Stimulated activated CD4-positive, alpha-beta T cell treated with anti-CD3 and anti-CD28 coated beads, Interleukin-12 subunit alpha, Interleukin-12 subunit beta, amount 100 ng/mL, for 24 hours (primary cell): ENCODE measurements around the gene TRIM24.

Experiments used
- DNase-seq, 2 experiments: peaks; one replicate each; pipeline ENCODE4 v3.0.0-alpha.2; 2020; ENCODE audit warnings: low read depth in 2 of 2

Gene TRIM24

GRCh38 chr7:138625084-138625848, 165.2 kb downstream of the TRIM24 start:
- DNase-seq, result no peak

GRCh38 chr7:138625849-138626230, 165.8 kb downstream of the TRIM24 start:
- no peak for DNase-seq

- DNase-seq, result no peak
These were observed 166.8 kb downstream of the TRIM24 start for GRCh38 chr7:138626846-138627245.

GRCh38 chr7:138627361-138627760, 167.3 kb downstream of the TRIM24 start:
- DNase-seq, result no peak

GRCh38 chr7:138630059-138630610, 170.1 kb downstream of the TRIM24 start:
- no peak for DNase-seq

GRCh38 chr7:138632384-138632783, 172.3 kb downstream of the TRIM24 start:
- DNase-seq, result no peak

GRCh38 chr7:138632826-138633602, 173.0 kb downstream of the TRIM24 start:
- DNase-seq, result no peak
